CD4-positive, alpha-beta T cell (primary cell): Measurements from ENCODE around the gene LRG1. TPM values are rescaled to one million over a fixed set of nuclear protein-coding genes. Genes with fewer than 3 reads are reported as not detected.

Experiments
- ATAC-seq: fragments of 200-7000 bp; cut with Tn5 transposase; one replicate; pipeline ENCODE4 v1.10.0; 2022; ENCODE audit warnings: mild to moderate bottlenecking; ENCODE audit not compliant: poor library complexity
- CTCF ChIA-PET: fragments of 350-600 bp; sonication (Branson Sonifier 250); formaldehyde crosslinking; loops from one replicate; lab custom pipeline; 2021; ENCODE audit warnings: antibody characterized with exemption, inconsistent platforms; lab: Charles Lee
- POLR2A ChIA-PET: fragments of 350-600 bp; sonication (Branson Sonifier 250); formaldehyde crosslinking; loops from one replicate; lab custom pipeline; 2021; ENCODE audit warnings: antibody characterized with exemption, inconsistent platforms; lab: Charles Lee
- DNase-seq, 14 experiments: peaks; one replicate each; pipeline ENCODE4 v3.0.0-alpha.2; 2013 to 2020; ENCODE audit warnings: mixed read lengths in 2 of 14
- H3K27ac ChIP-seq, 2 donors: one replicate each; pipeline versions ENCODE4 v1.5.1 to v1.7.0; 2013; ENCODE audit warnings: low read length in 2 of 2, low read depth in 1 of 2, mild to moderate bottlenecking in 1 of 2
- H3K27me3 ChIP-seq, 2 experiments: 1 replicate in 1 of 2; 2 replicates in 1 of 2; pipeline versions ENCODE4 v1.6.1 to v1.7.0; 2013; ENCODE audit warnings: low read length in 2 of 2, control low read depth in 1 of 2, mild to moderate bottlenecking in 1 of 2, moderate library complexity in 1 of 2; ENCODE audit not compliant: insufficient read depth in 2 of 2, control insufficient read depth in 1 of 2
- H3K36me3 ChIP-seq: one replicate; pipeline ENCODE4 v1.6.1; 2013; ENCODE audit warnings: low read length, control low read depth; ENCODE audit not compliant: insufficient read depth
- H3K4me1 ChIP-seq: one replicate; pipeline ENCODE4 v1.6.1; 2013; ENCODE audit warnings: low read length, control low read depth; ENCODE audit not compliant: insufficient read depth
- H3K4me3 ChIP-seq: one replicate; pipeline ENCODE4 v1.5.1; 2013; ENCODE audit warnings: mild to moderate bottlenecking, low read length, moderate library complexity
- H3K9me3 ChIP-seq, 2 experiments: 1 replicate in 1 of 2; 2 replicates in 1 of 2; pipeline versions ENCODE4 v1.6.1 to v1.7.0; 2013; ENCODE audit warnings: low read length in 2 of 2, mild to moderate bottlenecking in 2 of 2, control low read depth in 1 of 2, moderate library complexity in 1 of 2; ENCODE audit not compliant: control insufficient read depth in 1 of 2, insufficient read depth in 1 of 2
- H3K27ac Mint-ChIP-seq: one replicate; pipeline ENCODE4 v1.8.0; 2020; ENCODE audit warnings: mixed read lengths
- H3K27me3 Mint-ChIP-seq: one replicate; pipeline ENCODE4 v1.8.0; 2021; ENCODE audit warnings: mixed read lengths
- H3K36me3 Mint-ChIP-seq: one replicate; pipeline ENCODE4 v1.8.0; 2021; ENCODE audit warnings: low read depth, mixed read lengths
- H3K4me1 Mint-ChIP-seq: one replicate; pipeline ENCODE4 v1.8.0; 2021; ENCODE audit warnings: low read depth, mixed read lengths
- H3K4me3 Mint-ChIP-seq: one replicate; pipeline ENCODE4 v1.8.0; 2020; ENCODE audit warnings: mild to moderate bottlenecking, mixed read lengths
- H3K9me3 Mint-ChIP-seq: one replicate; pipeline ENCODE4 v1.8.0; 2020; ENCODE audit warnings: mixed read lengths
- CTCF ChIP-seq: fragments of 200-600 bp; IDR thresholded peaks from one replicate; pipeline ENCODE4 v1.8.0; 2022; ENCODE audit warnings: antibody characterized with exemption, mild to moderate bottlenecking
- intact Hi-C, 2 experiments: fragments of 100-400 bp; cut with DNase I in 1 of 2; cut with micrococcal nuclease in 1 of 2; formaldehyde crosslinking; loops; one replicate each; pipeline versions ENCODE4 v1.15.1 to v1.9.0; 2023 to 2025; cut with DNase I, micrococcal nuclease
- total RNA-seq, 174 experiments: library from RNA in 2 of 174; stranded (reverse) in 2 of 174; gene quantifications; one replicate each; pipeline ENCODE4 v1.2.3 and lab custom pipeline; 2021 to 2026

Gene LRG1
- total RNA-seq, 2 experiments from 2014 or later, result not detected

- Mint-ChIP-seq H3K27me3 (no peaks in the 10 kb centered on the region), H3K4me1 (no peaks in the 10 kb centered on the region), H3K27ac (no peak overlapping the region), H3K4me3 (no peak overlapping the region), H3K9me3 (no peaks in the 10 kb centered on the region), H3K36me3 (peaks cover 43% of the 10 kb centered on the region)
- H3K27ac ChIP-seq, result no peak overlapping the region
- no peak for ATAC-seq
- no peaks in the 10 kb centered on the region for H3K9me3 ChIP-seq
- no peak for DNase-seq
- intact Hi-C loops, result no loop called here
- H3K36me3 ChIP-seq, result peaks cover 43% of the 10 kb centered on the region
- ChIA-PET CTCF (interaction anchor here (0.6 kb wide), 1 partner anchor 32 kb away, joined by 3 read pairs; no protein-coding TSS in a partner anchor), POLR2A (no interaction called here)
- no peaks in the 10 kb centered on the region for H3K27me3 ChIP-seq
- no peak for TF ChIP-seq CTCF
- H3K4me3 ChIP-seq, result no peak overlapping the region
- H3K4me1 ChIP-seq, result no peaks in the 10 kb centered on the region
Measured at GRCh38 chr19:4488496-4488895, 51.3 kb downstream of the LRG1 start.

GRCh38 chr19:4487572-4487971 lies 52.3 kb downstream of the LRG1 start:
- H3K4me1 ChIP-seq, result no peaks in the 10 kb centered on the region
- Mint-ChIP-seq H3K4me1 (no peaks in the 10 kb centered on the region), H3K27ac (no peak overlapping the region), H3K4me3 (no peak overlapping the region), H3K27me3 (no peaks in the 10 kb centered on the region), H3K36me3 (peaks cover 45% of the 10 kb centered on the region), H3K9me3 (no peaks in the 10 kb centered on the region)
- H3K9me3 ChIP-seq, result no peaks in the 10 kb centered on the region
- ATAC-seq, result no peak
- H3K27me3 ChIP-seq, result no peaks in the 10 kb centered on the region
- POLR2A ChIA-PET, result no interaction called here
- TF ChIP-seq CTCF, result no peak
- CTCF ChIA-PET, result no interaction called here
- H3K4me3 ChIP-seq, result no peak overlapping the region
- H3K27ac ChIP-seq, result no peak overlapping the region
- H3K36me3 ChIP-seq, result peaks cover 40% of the 10 kb centered on the region
- intact Hi-C loops, result no loop called here
- DNase-seq, result no peak

Other genes starting within 250 kb of the LRG1 start
- gene TMIGD2, start 237.6 kb downstream of the LRG1 start, total RNA-seq, result 10 to 100 TPM; 17.6 to 20.9 TPM
- 1 to 10 TPM in 1 of 2 experiments, under 1 TPM in 1; 0.98 to 1.0 TPM for gene FSD1, start 235.4 kb downstream of the LRG1 start, total RNA-seq
- gene STAP2, start 201.2 kb downstream of the LRG1 start, total RNA-seq, result 1 to 10 TPM; 1.7 to 1.8 TPM
- 10 to 100 TPM; 10.3 to 11.0 TPM for gene MPND, start 196.5 kb downstream of the LRG1 start, total RNA-seq
- gene SH3GL1, start 139.5 kb downstream of the LRG1 start, total RNA-seq, result 10 to 100 TPM; 39.3 to 40.9 TPM
- gene CHAF1A, start 137.4 kb downstream of the LRG1 start, total RNA-seq, result 10 to 100 TPM; 27.5 to 27.8 TPM
- 10 to 100 TPM; 54.5 to 58.4 TPM for gene UBXN6, start 82.2 kb downstream of the LRG1 start, total RNA-seq
- gene HDGFL2, start 67.7 kb downstream of the LRG1 start, total RNA-seq, result 10 to 100 TPM; 17.2 to 18.0 TPM
- not detected for gene PLIN4, start 21.6 kb downstream of the LRG1 start, total RNA-seq
- under 1 TPM; 0.31 to 0.93 TPM for gene PLIN5, start 4.8 kb downstream of the LRG1 start, total RNA-seq
- gene SEMA6B, start 19.6 kb upstream of the LRG1 start, total RNA-seq, result under 1 TPM; 0.14 to 0.17 TPM
- gene TNFAIP8L1, start 99.5 kb upstream of the LRG1 start, total RNA-seq, result 1 to 10 TPM; 4.4 to 5.1 TPM
- gene MYDGF, start 130.3 kb upstream of the LRG1 start, total RNA-seq, result 10 to 100 TPM; 22.0 to 23.0 TPM
- gene DPP9, start 183.8 kb upstream of the LRG1 start, total RNA-seq, result 10 to 100 TPM; 67.9 to 72.8 TPM